ENCODE measurements around the gene GEN1.
"Not testable (repeated sequence)": the region's sequence is repeated elsewhere in the genome, so short reads cannot be mapped to it uniquely, and the experiment has no call there.

Gene GEN1

GRCh38 chr2:17798338-17798737 lies 44.4 kb downstream of the GEN1 start:
- DNase-seq = no peak

- DNase-seq = no peak
These were observed 45.6 kb downstream of the GEN1 start for GRCh38 chr2:17799301-17800120.

- DNase-seq = no peak
These were observed 46.3 kb downstream of the GEN1 start for GRCh38 chr2:17800219-17800618.

- no peak for DNase-seq
These were observed 46.9 kb downstream of the GEN1 start for GRCh38 chr2:17800693-17801458.

GRCh38 chr2:17803497-17803896 lies 49.6 kb downstream of the GEN1 start:
- no peak for DNase-seq

- DNase-seq = peak; percentile 23
These were observed 50.4 kb downstream of the GEN1 start for GRCh38 chr2:17804358-17804757.

GRCh38 chr2:17805166-17805565 lies 51.2 kb downstream of the GEN1 start:
- no peak for DNase-seq

- no peak for DNase-seq
These were observed 51.9 kb downstream of the GEN1 start for GRCh38 chr2:17805717-17806363.

GRCh38 chr2:17813010-17813741 lies 59.2 kb downstream of the GEN1 start:
- DNase-seq = no peak

- DNase-seq = no peak
These were observed 60.0 kb downstream of the GEN1 start for GRCh38 chr2:17813742-17814473.

- no peak for DNase-seq
These were observed 60.7 kb downstream of the GEN1 start for GRCh38 chr2:17814601-17815000.

- DNase-seq = no peak
These were observed 61.7 kb downstream of the GEN1 start for GRCh38 chr2:17815468-17816184.

GRCh38 chr2:17816396-17817245 lies 62.7 kb downstream of the GEN1 start, which contains the start of gene MSGN1:
MSGN1 (plus strand) TSS chr2:17816460; CDS start chr2:17816519, 59 bp downstream.
- DNase-seq = no peak

- DNase-seq = no peak
These were observed 64.4 kb downstream of the GEN1 start for GRCh38 chr2:17818235-17818815.

- DNase-seq = no peak
These were observed 67.1 kb downstream of the GEN1 start for GRCh38 chr2:17821080-17821479.

- DNase-seq = no peak
These were observed 67.9 kb downstream of the GEN1 start for GRCh38 chr2:17821535-17822444.

GRCh38 chr2:17822445-17823117 lies 68.6 kb downstream of the GEN1 start:
- DNase-seq = no peak

- DNase-seq = not testable (repeated sequence)
These were observed 69.7 kb downstream of the GEN1 start for GRCh38 chr2:17823646-17824045.

All from GF-D8 (cell line).